Left ventricle myocardium inferior (tissue), 1 donor: ENCODE measurements around the gene GPR39. TPM values are rescaled to one million over a fixed set of nuclear protein-coding genes. Genes with fewer than 3 reads are reported as not detected.

Experiments
- DNase-seq: peaks from one replicate; pipeline ENCODE4 v3.0.0-alpha.2; 2020
- H3K27ac ChIP-seq: fragments of 200-600 bp; replicated peaks from 2 replicates; pipeline ENCODE4 v1.8.0; 2021
- H3K27me3 ChIP-seq: fragments of 200-600 bp; 2 replicates; pipeline ENCODE4 v1.8.0; 2021; ENCODE audit warnings: low read depth
- H3K36me3 ChIP-seq: fragments of 200-600 bp; 2 replicates; pipeline ENCODE4 v1.8.0; 2021
- H3K4me1 ChIP-seq: fragments of 200-600 bp; 2 replicates; pipeline ENCODE4 v1.8.0; 2021
- H3K4me3 ChIP-seq: fragments of 200-600 bp; 2 replicates; pipeline ENCODE4 v1.8.0; 2021; ENCODE audit warnings: mild to moderate bottlenecking, moderate library complexity
- H3K9me3 ChIP-seq: fragments of 200-600 bp; replicated peaks from 2 replicates; pipeline ENCODE4 v1.8.0; 2021
- CTCF ChIP-seq: fragments of 200-600 bp; IDR thresholded peaks from 2 replicates; pipeline ENCODE4 v1.8.0; 2021; ENCODE audit warnings: antibody characterized with exemption, mild to moderate bottlenecking, borderline replicate concordance
- intact Hi-C: fragments of 100-400 bp; cut with micrococcal nuclease; formaldehyde crosslinking; loops from one replicate; pipeline ENCODE4 v1.11.0; 2022
- total RNA-seq: library from RNA; stranded (reverse); fragmentation: NEBNext Ultra II Directional; extraction: Animal tissue kit (Norgen Biotek cat#: 25700); gene quantifications from one replicate; pipeline ENCODE4 v1.2.1, GENCODE V29; 2021
- donor health status: DM: no; HTN: yes; CAD: no; lungs with severe emphysema.

Gene GPR39
- total RNA-seq, 1 donor from 2014 or later: not detected

GRCh38 chr2:132442278-132442677 is 25.7 kb downstream of the GPR39 start:
- H3K4me3 ChIP-seq: no peak overlapping the region
- DNase-seq: no peak
- no peaks in the 10 kb centered on the region for H3K4me1 ChIP-seq
- no peak for TF ChIP-seq CTCF
- H3K36me3 ChIP-seq: no peaks in the 10 kb centered on the region
- no peak overlapping the region for H3K27ac ChIP-seq
- H3K9me3 ChIP-seq: no peaks in the 10 kb centered on the region
- intact Hi-C loops: no loop called here
- H3K27me3 ChIP-seq: no peaks in the 10 kb centered on the region

GRCh38 chr2:132443106-132443505 is 26.5 kb downstream of the GPR39 start:
- H3K27ac ChIP-seq: no peak overlapping the region
- H3K4me1 ChIP-seq: peaks cover 3% of the 10 kb centered on the region
- intact Hi-C loops: no loop called here
- H3K4me3 ChIP-seq: no peak overlapping the region
- TF ChIP-seq CTCF: no peak
- DNase-seq: no peak
- H3K27me3 ChIP-seq: no peaks in the 10 kb centered on the region
- no peaks in the 10 kb centered on the region for H3K36me3 ChIP-seq
- no peaks in the 10 kb centered on the region for H3K9me3 ChIP-seq

GRCh38 chr2:132446444-132446843 is 29.8 kb downstream of the GPR39 start:
- H3K27ac ChIP-seq: no peak overlapping the region
- intact Hi-C loops: no loop called here
- TF ChIP-seq CTCF: no peak
- no peaks in the 10 kb centered on the region for H3K9me3 ChIP-seq
- no peak overlapping the region for H3K4me3 ChIP-seq
- no peaks in the 10 kb centered on the region for H3K27me3 ChIP-seq
- no peaks in the 10 kb centered on the region for H3K36me3 ChIP-seq
- no peak for DNase-seq
- peaks cover 11% of the 10 kb centered on the region for H3K4me1 ChIP-seq

GRCh38 chr2:132448331-132448730 is 31.7 kb downstream of the GPR39 start:
- intact Hi-C loops: no loop called here
- Histone ChIP-seq H3K9me3 (peaks cover 1% of the 10 kb centered on the region), H3K4me1 (peaks cover 11% of the 10 kb centered on the region), H3K4me3 (no peak overlapping the region), H3K27ac (no peak overlapping the region), H3K27me3 (no peaks in the 10 kb centered on the region), H3K36me3 (no peaks in the 10 kb centered on the region)
- DNase-seq: peak; percentile 25
- TF ChIP-seq CTCF: no peak

- H3K9me3 ChIP-seq: peaks cover 6% of the 10 kb centered on the region
- H3K36me3 ChIP-seq: no peaks in the 10 kb centered on the region
- no peak overlapping the region for H3K27ac ChIP-seq
- H3K4me1 ChIP-seq: peaks cover 11% of the 10 kb centered on the region
- no peak for DNase-seq
- no peaks in the 10 kb centered on the region for H3K27me3 ChIP-seq
- intact Hi-C loops: no loop called here
- no peak overlapping the region for H3K4me3 ChIP-seq
- TF ChIP-seq CTCF: peak; percentile 52
These were observed 32.2 kb downstream of the GPR39 start for GRCh38 chr2:132448771-132449170.

GRCh38 chr2:132449868-132450267 is 33.3 kb downstream of the GPR39 start:
- Histone ChIP-seq H3K4me3 (no peak overlapping the region), H3K4me1 (peaks cover 11% of the 10 kb centered on the region), H3K9me3 (peaks cover 14% of the 10 kb centered on the region), H3K36me3 (no peaks in the 10 kb centered on the region), H3K27ac (no peak overlapping the region), H3K27me3 (no peaks in the 10 kb centered on the region)
- no peak for TF ChIP-seq CTCF
- no peak for DNase-seq
- intact Hi-C loops: no loop called here
